ENCODE results near the gene MTFR2. TPM values are rescaled to one million over a fixed set of nuclear protein-coding genes. Genes with fewer than 3 reads are reported as not detected.

MTFR2 gene
- total and polyA plus RNA-seq, 2 experiments from 2014 or later = 7.4 to 13.5 TPM

DNA sequence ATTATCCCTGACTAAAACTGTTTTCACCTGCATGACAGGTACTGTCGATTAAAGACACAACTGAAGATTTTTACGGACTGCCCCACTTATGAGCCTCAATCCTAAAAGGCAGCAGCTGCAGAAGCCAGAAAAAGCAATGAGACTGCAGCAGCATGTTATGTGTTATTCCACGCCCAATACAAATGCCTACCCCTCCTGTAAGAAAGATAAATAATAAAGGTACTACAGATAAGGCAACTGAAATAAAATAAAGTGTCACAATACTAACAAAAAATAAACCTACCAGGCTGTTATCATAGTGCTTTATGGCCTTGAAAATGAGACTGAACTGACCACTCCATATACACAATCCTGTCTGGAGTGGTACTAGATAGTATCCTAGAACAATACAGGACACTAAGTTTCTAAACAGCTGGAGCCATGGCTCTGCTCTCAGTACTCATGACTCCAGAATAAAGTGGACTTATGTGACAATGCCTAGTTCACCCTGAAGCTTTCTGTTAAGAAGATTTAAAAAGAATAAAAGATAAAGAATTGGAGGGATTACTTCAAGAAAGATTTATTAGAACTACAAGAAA, 30.0 kb upstream of the MTFR2 start:
- no peak overlapping the region for H3K27ac ChIP-seq (ENCODE audit: low read depth)
- no peak for ATAC-seq
- Mint-ChIP-seq H3K9me3 (peaks cover 2% of the 10 kb centered on the region; the same call in 1 of the 3 replicates), H3K36me3 (ENCODE audit: low read depth) (peaks cover 56% of the 10 kb centered on the region), H3K27ac (no peak overlapping the region), H3K27me3 (ENCODE audit: insufficient read depth, low read depth, poor library complexity) (no peaks in the 10 kb centered on the region), H3K4me1 (peaks cover 22% of the 10 kb centered on the region), H3K4me3 (no peak overlapping the region)
- peaks cover 8% of the 10 kb centered on the region for H3K4me1 ChIP-seq (ENCODE audit: insufficient read depth)
- no peak overlapping the region for H3K4me3 ChIP-seq
- peaks cover 50% of the 10 kb centered on the region for H3K36me3 ChIP-seq (ENCODE audit: insufficient read depth)
- no peaks in the 10 kb centered on the region for H3K9me2 ChIP-seq (ENCODE audit: insufficient read depth)
- peaks cover 94% of the 10 kb centered on the region for H3K79me2 ChIP-seq (replicated peaks; ENCODE audit: insufficient read depth)
- no peak overlapping the region for H3K4me2 ChIP-seq
- H3K27me3 ChIP-seq (ENCODE audit: insufficient read depth) = no peaks in the 10 kb centered on the region
- no peak for DNase-seq (ENCODE audit: low spot score)
- TF ChIP-seq, protein P1, sequence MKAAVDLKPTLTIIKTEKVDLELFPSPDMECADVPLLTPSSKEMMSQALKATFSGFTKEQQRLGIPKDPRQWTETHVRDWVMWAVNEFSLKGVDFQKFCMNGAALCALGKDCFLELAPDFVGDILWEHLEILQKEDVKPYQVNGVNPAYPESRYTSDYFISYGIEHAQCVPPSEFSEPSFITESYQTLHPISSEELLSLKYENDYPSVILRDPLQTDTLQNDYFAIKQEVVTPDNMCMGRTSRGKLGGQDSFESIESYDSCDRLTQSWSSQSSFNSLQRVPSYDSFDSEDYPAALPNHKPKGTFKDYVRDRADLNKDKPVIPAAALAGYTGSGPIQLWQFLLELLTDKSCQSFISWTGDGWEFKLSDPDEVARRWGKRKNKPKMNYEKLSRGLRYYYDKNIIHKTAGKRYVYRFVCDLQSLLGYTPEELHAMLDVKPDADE (IDR thresholded peaks at IDR 0.05) = no peak
- TF ChIP-seq ZNF331 (CRISPR knock-in tag; IDR thresholded peaks at IDR 0.05; ENCODE audit: low read depth) (no peak), STAT1 (IDR thresholded peaks at IDR 0.05; ENCODE audit: unreplicated experiment) (no peak), EZH2 (IDR thresholded peaks at IDR 0.05; ENCODE audit: low read depth, unreplicated experiment) (no peak), CREB1 (CRISPR knock-in tag; IDR thresholded peaks at IDR 0.05; ENCODE audit: low read depth) (no peak), NANOG (IDR thresholded peaks at IDR 0.05; ENCODE audit: borderline replicate concordance) (no peak), POLR2AphosphoS5 (IDR thresholded peaks at IDR 0.05; ENCODE audit: low read depth) (no peak), EZH2phosphoT487 (IDR thresholded peaks at IDR 0.05; ENCODE audit: unreplicated experiment) (no peak)
- TF ChIP-seq, protein P2, sequence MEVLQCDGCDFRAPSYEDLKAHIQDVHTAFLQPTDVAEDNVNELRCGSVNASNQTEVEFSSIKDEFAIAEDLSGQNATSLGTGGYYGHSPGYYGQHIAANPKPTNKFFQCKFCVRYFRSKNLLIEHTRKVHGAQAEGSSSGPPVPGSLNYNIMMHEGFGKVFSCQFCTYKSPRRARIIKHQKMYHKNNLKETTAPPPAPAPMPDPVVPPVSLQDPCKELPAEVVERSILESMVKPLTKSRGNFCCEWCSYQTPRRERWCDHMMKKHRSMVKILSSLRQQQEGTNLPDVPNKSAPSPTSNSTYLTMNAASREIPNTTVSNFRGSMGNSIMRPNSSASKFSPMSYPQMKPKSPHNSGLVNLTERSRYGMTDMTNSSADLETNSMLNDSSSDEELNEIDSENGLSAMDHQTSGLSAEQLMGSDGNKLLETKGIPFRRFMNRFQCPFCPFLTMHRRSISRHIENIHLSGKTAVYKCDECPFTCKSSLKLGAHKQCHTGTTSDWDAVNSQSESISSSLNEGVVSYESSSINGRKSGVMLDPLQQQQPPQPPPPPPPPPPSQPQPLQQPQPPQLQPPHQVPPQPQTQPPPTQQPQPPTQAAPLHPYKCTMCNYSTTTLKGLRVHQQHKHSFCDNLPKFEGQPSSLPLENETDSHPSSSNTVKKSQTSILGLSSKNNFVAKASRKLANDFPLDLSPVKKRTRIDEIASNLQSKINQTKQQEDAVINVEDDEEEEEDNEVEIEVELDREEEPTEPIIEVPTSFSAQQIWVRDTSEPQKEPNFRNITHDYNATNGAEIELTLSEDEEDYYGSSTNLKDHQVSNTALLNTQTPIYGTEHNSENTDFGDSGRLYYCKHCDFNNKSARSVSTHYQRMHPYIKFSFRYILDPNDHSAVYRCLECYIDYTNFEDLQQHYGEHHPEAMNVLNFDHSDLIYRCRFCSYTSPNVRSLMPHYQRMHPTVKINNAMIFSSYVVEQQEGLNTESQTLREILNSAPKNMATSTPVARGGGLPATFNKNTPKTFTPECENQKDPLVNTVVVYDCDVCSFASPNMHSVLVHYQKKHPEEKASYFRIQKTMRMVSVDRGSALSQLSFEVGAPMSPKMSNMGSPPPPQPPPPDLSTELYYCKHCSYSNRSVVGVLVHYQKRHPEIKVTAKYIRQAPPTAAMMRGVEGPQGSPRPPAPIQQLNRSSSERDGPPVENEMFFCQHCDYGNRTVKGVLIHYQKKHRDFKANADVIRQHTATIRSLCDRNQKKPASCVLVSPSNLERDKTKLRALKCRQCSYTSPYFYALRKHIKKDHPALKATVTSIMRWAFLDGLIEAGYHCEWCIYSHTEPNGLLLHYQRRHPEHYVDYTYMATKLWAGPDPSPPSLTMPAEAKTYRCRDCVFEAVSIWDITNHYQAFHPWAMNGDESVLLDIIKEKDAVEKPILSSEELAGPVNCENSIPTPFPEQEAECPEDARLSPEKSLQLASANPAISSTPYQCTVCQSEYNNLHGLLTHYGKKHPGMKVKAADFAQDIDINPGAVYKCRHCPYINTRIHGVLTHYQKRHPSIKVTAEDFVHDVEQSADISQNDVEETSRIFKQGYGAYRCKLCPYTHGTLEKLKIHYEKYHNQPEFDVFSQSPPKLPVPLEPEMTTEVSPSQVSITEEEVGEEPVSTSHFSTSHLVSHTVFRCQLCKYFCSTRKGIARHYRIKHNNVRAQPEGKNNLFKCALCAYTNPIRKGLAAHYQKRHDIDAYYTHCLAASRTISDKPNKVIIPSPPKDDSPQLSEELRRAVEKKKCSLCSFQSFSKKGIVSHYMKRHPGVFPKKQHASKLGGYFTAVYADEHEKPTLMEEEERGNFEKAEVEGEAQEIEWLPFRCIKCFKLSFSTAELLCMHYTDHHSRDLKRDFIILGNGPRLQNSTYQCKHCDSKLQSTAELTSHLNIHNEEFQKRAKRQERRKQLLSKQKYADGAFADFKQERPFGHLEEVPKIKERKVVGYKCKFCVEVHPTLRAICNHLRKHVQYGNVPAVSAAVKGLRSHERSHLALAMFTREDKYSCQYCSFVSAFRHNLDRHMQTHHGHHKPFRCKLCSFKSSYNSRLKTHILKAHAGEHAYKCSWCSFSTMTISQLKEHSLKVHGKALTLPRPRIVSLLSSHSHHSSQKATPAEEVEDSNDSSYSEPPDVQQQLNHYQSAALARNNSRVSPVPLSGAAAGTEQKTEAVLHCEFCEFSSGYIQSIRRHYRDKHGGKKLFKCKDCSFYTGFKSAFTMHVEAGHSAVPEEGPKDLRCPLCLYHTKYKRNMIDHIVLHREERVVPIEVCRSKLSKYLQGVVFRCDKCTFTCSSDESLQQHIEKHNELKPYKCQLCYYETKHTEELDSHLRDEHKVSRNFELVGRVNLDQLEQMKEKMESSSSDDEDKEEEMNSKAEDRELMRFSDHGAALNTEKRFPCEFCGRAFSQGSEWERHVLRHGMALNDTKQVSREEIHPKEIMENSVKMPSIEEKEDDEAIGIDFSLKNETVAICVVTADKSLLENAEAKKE (CRISPR knock-in tag; IDR thresholded peaks at IDR 0.05) = no peak
- TF ChIP-seq, protein P3, sequence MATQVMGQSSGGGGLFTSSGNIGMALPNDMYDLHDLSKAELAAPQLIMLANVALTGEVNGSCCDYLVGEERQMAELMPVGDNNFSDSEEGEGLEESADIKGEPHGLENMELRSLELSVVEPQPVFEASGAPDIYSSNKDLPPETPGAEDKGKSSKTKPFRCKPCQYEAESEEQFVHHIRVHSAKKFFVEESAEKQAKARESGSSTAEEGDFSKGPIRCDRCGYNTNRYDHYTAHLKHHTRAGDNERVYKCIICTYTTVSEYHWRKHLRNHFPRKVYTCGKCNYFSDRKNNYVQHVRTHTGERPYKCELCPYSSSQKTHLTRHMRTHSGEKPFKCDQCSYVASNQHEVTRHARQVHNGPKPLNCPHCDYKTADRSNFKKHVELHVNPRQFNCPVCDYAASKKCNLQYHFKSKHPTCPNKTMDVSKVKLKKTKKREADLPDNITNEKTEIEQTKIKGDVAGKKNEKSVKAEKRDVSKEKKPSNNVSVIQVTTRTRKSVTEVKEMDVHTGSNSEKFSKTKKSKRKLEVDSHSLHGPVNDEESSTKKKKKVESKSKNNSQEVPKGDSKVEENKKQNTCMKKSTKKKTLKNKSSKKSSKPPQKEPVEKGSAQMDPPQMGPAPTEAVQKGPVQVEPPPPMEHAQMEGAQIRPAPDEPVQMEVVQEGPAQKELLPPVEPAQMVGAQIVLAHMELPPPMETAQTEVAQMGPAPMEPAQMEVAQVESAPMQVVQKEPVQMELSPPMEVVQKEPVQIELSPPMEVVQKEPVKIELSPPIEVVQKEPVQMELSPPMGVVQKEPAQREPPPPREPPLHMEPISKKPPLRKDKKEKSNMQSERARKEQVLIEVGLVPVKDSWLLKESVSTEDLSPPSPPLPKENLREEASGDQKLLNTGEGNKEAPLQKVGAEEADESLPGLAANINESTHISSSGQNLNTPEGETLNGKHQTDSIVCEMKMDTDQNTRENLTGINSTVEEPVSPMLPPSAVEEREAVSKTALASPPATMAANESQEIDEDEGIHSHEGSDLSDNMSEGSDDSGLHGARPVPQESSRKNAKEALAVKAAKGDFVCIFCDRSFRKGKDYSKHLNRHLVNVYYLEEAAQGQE (IDR thresholded peaks at IDR 0.05; ENCODE audit: unreplicated experiment) = no peak
- H4K20me1 ChIP-seq (replicated peaks; ENCODE audit: insufficient read depth) = peaks cover 80% of the 10 kb centered on the region
- no peak overlapping the region for H2AFZ ChIP-seq
- H3F3A ChIP-seq (replicated peaks; ENCODE audit: low read depth) = no peaks in the 10 kb centered on the region; the same call in 1 of the 2 replicates
